Karpas-422 (cell line): Measurements from ENCODE around the gene IRS1. TPM values are rescaled to one million over a fixed set of nuclear protein-coding genes. Genes with fewer than 3 reads are reported as not detected.

Experiments
- DNase-seq: peaks from one replicate; pipeline ENCODE4 v3.0.0-alpha.2; 2015
- H2AFZ ChIP-seq: fragments of 200-600 bp; sonication (generic); 2 replicates; pipeline ENCODE4 v1.6.1; 2014; ENCODE audit warnings: antibody characterized with exemption, low read length, mixed read lengths
- H3K27ac ChIP-seq: fragments of 200-600 bp; sonication (generic); 2 replicates; pipeline ENCODE4 v1.5.1; 2014; ENCODE audit warnings: mild to moderate bottlenecking, low read length, moderate library complexity
- H3K27me3 ChIP-seq: fragments of 200-600 bp; sonication (generic); 2 replicates; pipeline ENCODE4 v1.6.1; 2014; ENCODE audit warnings: low read length, mixed read lengths
- H3K36me3 ChIP-seq: fragments of 200-600 bp; sonication (generic); 2 replicates; pipeline ENCODE4 v1.6.1; 2014; ENCODE audit warnings: low read length, mixed read lengths; ENCODE audit not compliant: insufficient read depth
- H3K4me1 ChIP-seq: fragments of 200-600 bp; sonication (generic); 2 replicates; pipeline ENCODE4 v1.6.1; 2014; ENCODE audit warnings: mild to moderate bottlenecking, low read length, mixed read lengths
- H3K4me2 ChIP-seq: fragments of 200-600 bp; sonication (generic); 2 replicates; pipeline ENCODE4 v1.6.1; 2014; ENCODE audit warnings: low read length, low read depth, mild to moderate bottlenecking; ENCODE audit not compliant: poor library complexity, severe bottlenecking
- H3K4me3 ChIP-seq: fragments of 200-600 bp; sonication (generic); 2 replicates; pipeline ENCODE4 v1.5.1; 2014; ENCODE audit warnings: mild to moderate bottlenecking, antibody characterized with exemption, low read length, mixed read lengths
- H3K79me2 ChIP-seq: fragments of 200-600 bp; sonication (generic); 2 replicates; pipeline ENCODE4 v1.6.1; 2014; ENCODE audit warnings: mild to moderate bottlenecking, low read length, mixed read lengths
- H3K9ac ChIP-seq: fragments of 200-600 bp; sonication (generic); 2 replicates; pipeline ENCODE4 v1.6.0; 2014; ENCODE audit warnings: low read length
- H3K9me2 ChIP-seq: fragments of 200-600 bp; sonication (generic), shearing (Covaris generic); replicated peaks from 2 replicates; pipeline ENCODE4 v1.6.0; 2014; ENCODE audit warnings: mild to moderate bottlenecking, low read length, moderate library complexity; ENCODE audit not compliant: insufficient read depth
- H3K9me3 ChIP-seq: fragments of 300-700, 200-600 bp; sonication (generic); 2 replicates; pipeline ENCODE4 v1.6.1; 2014; ENCODE audit warnings: low read length, mixed read lengths
- H4K20me1 ChIP-seq: fragments of 200-600 bp; sonication (generic); 2 replicates; pipeline ENCODE4 v1.6.1; 2014; ENCODE audit warnings: mild to moderate bottlenecking, antibody characterized with exemption, low read length, low read depth; ENCODE audit not compliant: insufficient read depth
- total RNA-seq: library from RNA; depleted of rRNA; stranded (reverse); fragments of >200 nt; shearing (Covaris generic); gene quantifications from 2 replicates; pipeline ENCODE4 v1.2.3, GENCODE V29; 2014; ENCODE audit warnings: low replicate concordance

Gene IRS1
- total RNA-seq, 1 experiment from 2014 or later = 3.5 TPM

GRCh38 chr2:226796012-226796839, 3.4 kb downstream of the IRS1 start:
- Histone ChIP-seq H3K36me3 (no peaks in the 10 kb centered on the region), H2AFZ (no peak overlapping the region), H3K79me2 (no peaks in the 10 kb centered on the region), H3K9ac (no peak overlapping the region), H3K4me2 (no peak overlapping the region), H3K27ac (no peak overlapping the region), H3K9me2 (no peaks in the 10 kb centered on the region), H3K4me1 (peaks cover 50% of the 10 kb centered on the region), H3K27me3 (no peaks in the 10 kb centered on the region), H3K4me3 (no peak overlapping the region), H4K20me1 (peaks cover 4% of the 10 kb centered on the region; the same call in 1 of the 2 replicates), H3K9me3 (no peaks in the 10 kb centered on the region)
- DNase-seq = no peak

- H2AFZ ChIP-seq = no peak overlapping the region
- H4K20me1 ChIP-seq = peaks cover 4% of the 10 kb centered on the region; the same call in 1 of the 2 replicates
- no peaks in the 10 kb centered on the region for H3K36me3 ChIP-seq
- DNase-seq = no peak
- H3K4me1 ChIP-seq = peaks cover 50% of the 10 kb centered on the region
- H3K79me2 ChIP-seq = no peaks in the 10 kb centered on the region
- H3K9me3 ChIP-seq = no peaks in the 10 kb centered on the region
- no peaks in the 10 kb centered on the region for H3K9me2 ChIP-seq
- H3K4me3 ChIP-seq = no peak overlapping the region
- H3K9ac ChIP-seq = no peak overlapping the region
- H3K27ac ChIP-seq = no peak overlapping the region
- no peaks in the 10 kb centered on the region for H3K27me3 ChIP-seq
- no peak overlapping the region for H3K4me2 ChIP-seq
Observed at GRCh38 chr2:226795281-226796011, 4.2 kb downstream of the IRS1 start.

- Histone ChIP-seq H2AFZ (no peak overlapping the region), H3K27me3 (no peaks in the 10 kb centered on the region), H3K4me3 (no peak overlapping the region), H3K9me3 (no peaks in the 10 kb centered on the region), H4K20me1 (peaks cover 4% of the 10 kb centered on the region; the same call in 1 of the 2 replicates), H3K9me2 (no peaks in the 10 kb centered on the region), H3K36me3 (no peaks in the 10 kb centered on the region), H3K9ac (no peak overlapping the region), H3K79me2 (no peaks in the 10 kb centered on the region), H3K27ac (no peak overlapping the region), H3K4me2 (no peak overlapping the region), H3K4me1 (peaks cover 45% of the 10 kb centered on the region)
- no peak for DNase-seq
Observed at GRCh38 chr2:226794751-226795171, 4.9 kb downstream of the IRS1 start.

- Histone ChIP-seq H3K36me3 (no peaks in the 10 kb centered on the region), H3K9me2 (no peaks in the 10 kb centered on the region), H3K9ac (no peak overlapping the region), H3K27ac (no peak overlapping the region), H3K4me3 (no peak overlapping the region), H4K20me1 (peaks cover 4% of the 10 kb centered on the region; the same call in 1 of the 2 replicates), H3K79me2 (no peaks in the 10 kb centered on the region), H3K9me3 (no peaks in the 10 kb centered on the region), H3K27me3 (no peaks in the 10 kb centered on the region), H3K4me2 (peak overlapping the region; percentile 99), H3K4me1 (peaks cover 45% of the 10 kb centered on the region), H2AFZ (no peak overlapping the region)
- no peak for DNase-seq
Observed at GRCh38 chr2:226794196-226794661, 5.4 kb downstream of the IRS1 start.

- H3K4me2 ChIP-seq = peak overlapping the region; percentile 99
- 0 out of 2 replicates have a peak overlapping the region, but pooled peaks have one; percentile 12 for H3K4me3 ChIP-seq
- no peaks in the 10 kb centered on the region for H3K9me3 ChIP-seq
- no peaks in the 10 kb centered on the region for H3K9me2 ChIP-seq
- H2AFZ ChIP-seq = no peak overlapping the region
- DNase-seq = no peak
- H3K9ac ChIP-seq = peak overlapping the region; percentile 15; the same call in 1 of the 2 replicates
- H3K79me2 ChIP-seq = no peaks in the 10 kb centered on the region
- H3K27me3 ChIP-seq = no peaks in the 10 kb centered on the region
- H3K4me1 ChIP-seq = peaks cover 41% of the 10 kb centered on the region
- H4K20me1 ChIP-seq = peaks cover 4% of the 10 kb centered on the region; the same call in 1 of the 2 replicates
- no peak overlapping the region for H3K27ac ChIP-seq
- H3K36me3 ChIP-seq = no peaks in the 10 kb centered on the region
Observed at GRCh38 chr2:226793646-226794045, 6.0 kb downstream of the IRS1 start.

- Histone ChIP-seq H3K27me3 (no peaks in the 10 kb centered on the region), H2AFZ (peak overlapping the region; percentile 90; the same call in 1 of the 2 replicates), H3K79me2 (no peaks in the 10 kb centered on the region), H3K4me2 (peak overlapping the region; percentile 99), H3K4me1 (peaks cover 34% of the 10 kb centered on the region), H3K36me3 (no peaks in the 10 kb centered on the region), H3K9ac (peak overlapping the region; percentile 88), H4K20me1 (no peaks in the 10 kb centered on the region), H3K4me3 (peak overlapping the region; percentile 76), H3K27ac (peak overlapping the region; percentile 34; the same call in 1 of the 2 replicates), H3K9me2 (no peaks in the 10 kb centered on the region), H3K9me3 (no peaks in the 10 kb centered on the region)
- DNase-seq = peak; percentile 46
Observed at GRCh38 chr2:226792155-226792881, 7.3 kb downstream of the IRS1 start.

- Histone ChIP-seq H3K4me2 (peak overlapping the region; percentile 99), H4K20me1 (no peaks in the 10 kb centered on the region), H3K9me2 (no peaks in the 10 kb centered on the region), H3K9ac (peak overlapping the region; percentile 88), H3K4me3 (peak overlapping the region; percentile 76), H3K4me1 (peaks cover 34% of the 10 kb centered on the region), H3K27me3 (no peaks in the 10 kb centered on the region), H3K9me3 (no peaks in the 10 kb centered on the region), H3K36me3 (no peaks in the 10 kb centered on the region), H3K79me2 (no peaks in the 10 kb centered on the region), H2AFZ (peak overlapping the region; percentile 90), H3K27ac (peak overlapping the region; percentile 34; the same call in 1 of the 2 replicates)
- DNase-seq = peak; percentile 96
Observed at GRCh38 chr2:226791487-226792081, 8.0 kb downstream of the IRS1 start.
